GM18520 (cell line): ENCODE measurements around the gene STYXL2.

Experiments
- ATAC-seq: cut with Tn5 transposase; IDR thresholded peaks from one replicate; pipeline ENCODE4 v1.9.1; 2021; ENCODE audit not compliant: unreplicated experiment

The STYXL2 gene

GRCh38 chr1:167132301-167133010, 38.6 kb downstream of the STYXL2 start:
- ATAC-seq = no peak

DNA sequence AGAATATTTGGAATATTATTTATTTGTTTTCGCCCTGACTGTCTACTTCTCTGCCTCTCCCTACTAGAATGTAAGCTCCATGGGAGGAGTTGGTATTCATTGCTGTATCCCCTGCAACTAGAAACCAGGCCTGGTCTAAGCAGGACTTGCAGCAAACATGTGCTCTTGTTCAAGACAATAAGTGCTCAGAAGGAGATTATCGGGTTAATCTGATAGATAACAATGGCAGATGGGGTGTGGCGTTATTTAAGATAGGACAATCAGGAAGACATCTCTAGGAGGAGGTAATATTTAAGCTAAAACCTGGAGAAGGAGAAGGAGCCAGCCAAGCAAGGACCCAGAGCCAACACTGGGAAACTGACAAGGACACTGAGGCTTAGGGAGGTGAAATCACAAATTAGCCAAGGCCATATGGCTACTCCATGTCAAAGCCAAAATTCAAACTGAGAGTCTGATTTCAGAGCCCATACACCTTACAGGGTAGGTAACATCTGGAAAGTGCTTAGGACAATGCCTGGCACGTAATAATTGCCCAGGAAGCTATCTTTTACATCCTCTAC, 41.5 kb downstream of the STYXL2 start:
- ATAC-seq = no peak

- ATAC-seq = no peak
Measured at GRCh38 chr1:167136191-167136614, 42.3 kb downstream of the STYXL2 start.

GRCh38 chr1:167136806-167137205, 42.9 kb downstream of the STYXL2 start:
- ATAC-seq = no peak

- ATAC-seq = no peak
Measured at GRCh38 chr1:167137332-167137781, 43.5 kb downstream of the STYXL2 start.

DNA sequence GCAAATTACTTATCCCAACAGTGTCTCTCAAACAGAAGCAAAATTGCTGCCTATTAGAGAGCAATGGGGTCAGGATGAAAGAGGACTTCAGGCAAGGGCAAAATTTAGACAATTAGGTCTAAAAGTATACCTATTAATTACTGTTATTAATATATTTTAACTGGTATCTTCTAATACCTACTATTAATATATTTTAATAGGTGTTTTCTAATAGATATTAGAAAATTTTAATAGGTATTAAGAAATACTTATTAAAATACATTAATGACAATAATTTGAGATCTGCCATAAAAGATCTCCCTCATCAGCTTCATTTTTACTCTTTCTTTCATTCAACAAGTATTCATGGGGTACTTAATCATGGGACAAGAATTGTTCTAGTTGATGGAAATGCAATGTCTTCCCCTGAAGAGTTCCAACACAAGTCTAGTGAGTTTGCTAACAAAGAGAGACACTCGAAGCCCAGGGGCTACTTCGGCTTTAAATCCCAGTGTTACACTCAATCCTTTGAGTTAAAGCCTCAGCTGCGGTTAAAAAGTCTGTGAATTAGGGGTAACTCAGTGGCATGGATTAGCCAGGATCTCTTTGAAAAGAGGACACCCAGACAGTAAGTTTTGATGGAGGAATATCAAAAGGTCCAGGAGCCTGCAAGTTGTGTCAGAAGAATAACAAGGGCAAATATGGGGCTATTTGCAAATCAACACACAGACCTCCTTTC, 44.1 kb downstream of the STYXL2 start:
- ATAC-seq = no peak

DNA sequence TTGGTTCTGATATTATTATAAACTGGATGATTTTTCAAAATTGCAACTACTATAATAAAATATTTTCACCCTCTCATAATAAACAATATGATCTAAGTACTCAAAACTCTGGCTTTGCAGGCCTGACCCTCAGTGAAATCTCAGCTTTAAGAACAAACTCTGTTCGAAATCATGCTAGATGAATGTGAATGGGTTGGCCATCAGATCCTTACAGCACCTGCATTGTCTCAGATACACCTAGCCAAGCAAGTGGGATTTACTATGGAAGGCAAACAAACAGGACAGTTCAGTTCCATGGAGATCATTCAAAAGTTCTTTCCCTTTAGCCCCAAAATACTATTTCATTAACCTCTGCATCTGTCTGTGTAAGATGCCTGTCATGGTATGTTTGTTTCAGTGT, 44.8 kb downstream of the STYXL2 start:
- no peak for ATAC-seq

- ATAC-seq = no peak
Measured at GRCh38 chr1:167141963-167142362, 48.1 kb downstream of the STYXL2 start.
